Left ventricle myocardium inferior (tissue), 1 donor: ENCODE results near the gene DNAAF9. TPM values are rescaled to one million over a fixed set of nuclear protein-coding genes. Genes with fewer than 3 reads are reported as not detected.

Source experiments
- DNase-seq: peaks from one replicate; pipeline ENCODE4 v3.0.0-alpha.2; 2020
- H3K27ac ChIP-seq: fragments of 200-600 bp; replicated peaks from 2 replicates; pipeline ENCODE4 v1.8.0; 2021
- H3K27me3 ChIP-seq: fragments of 200-600 bp; 2 replicates; pipeline ENCODE4 v1.8.0; 2021; ENCODE audit warnings: low read depth
- H3K36me3 ChIP-seq: fragments of 200-600 bp; 2 replicates; pipeline ENCODE4 v1.8.0; 2021
- H3K4me1 ChIP-seq: fragments of 200-600 bp; 2 replicates; pipeline ENCODE4 v1.8.0; 2021
- H3K4me3 ChIP-seq: fragments of 200-600 bp; 2 replicates; pipeline ENCODE4 v1.8.0; 2021; ENCODE audit warnings: mild to moderate bottlenecking, moderate library complexity
- H3K9me3 ChIP-seq: fragments of 200-600 bp; replicated peaks from 2 replicates; pipeline ENCODE4 v1.8.0; 2021
- CTCF ChIP-seq: fragments of 200-600 bp; IDR thresholded peaks from 2 replicates; pipeline ENCODE4 v1.8.0; 2021; ENCODE audit warnings: antibody characterized with exemption, mild to moderate bottlenecking, borderline replicate concordance
- intact Hi-C: fragments of 100-400 bp; cut with micrococcal nuclease; formaldehyde crosslinking; loops from one replicate; pipeline ENCODE4 v1.11.0; 2022
- long read RNA-seq: library from polyadenylated mRNA; unstranded; transcript quantifications from one replicate; pipeline ENCODE4 v2.0.0, GENCODE V29; 2021
- total RNA-seq: library from RNA; stranded (reverse); fragmentation: NEBNext Ultra II Directional; extraction: Animal tissue kit (Norgen Biotek cat#: 25700); gene quantifications from one replicate; pipeline ENCODE4 v1.2.1, GENCODE V29; 2021
- donor health status: DM: no; HTN: yes; CAD: no; lungs with severe emphysema.

Gene DNAAF9
- 26.2 TPM for total RNA-seq
- long read RNA-seq, full-length matches to known transcripts = 13 of 43 reads
- long read RNA-seq, partial matches to known transcripts = 13 of 43 reads
- long read RNA-seq, other reads (novel, unspliced or antisense) = 17 of 43 reads

- intact Hi-C loops = no loop called here
- H3K27ac ChIP-seq = peak within 1 kb of the TSS; percentile 93
- peak; percentile 63 for TF ChIP-seq CTCF
- peak within 1 kb of the TSS; percentile 78 for H3K4me3 ChIP-seq
- no peaks in the 10 kb centered on the region for H3K27me3 ChIP-seq
- H3K36me3 ChIP-seq = no peaks in the 10 kb centered on the region
- no peak for DNase-seq
- H3K9me3 ChIP-seq = no peaks in the 10 kb centered on the region
- peaks cover 39% of the 10 kb centered on the region for H3K4me1 ChIP-seq
Observed at GRCh38 chr20:3407040-3407770, at the start of gene DNAAF9. Gene DNAAF9, minus strand, starts transcription at chr20:3407669. Its CDS starts 112 bp downstream, at chr20:3407557.

- no peak overlapping the region for H3K27ac ChIP-seq
- TF ChIP-seq CTCF = no peak
- H3K4me1 ChIP-seq = peaks cover 6% of the 10 kb centered on the region
- no peaks in the 10 kb centered on the region for H3K9me3 ChIP-seq
- no peaks in the 10 kb centered on the region for H3K27me3 ChIP-seq
- no peak for DNase-seq
- no peak overlapping the region for H3K4me3 ChIP-seq
- intact Hi-C loops = no loop called here
- no peaks in the 10 kb centered on the region for H3K36me3 ChIP-seq
Observed at GRCh38 chr20:3456648-3457047, 49.2 kb upstream of the DNAAF9 start.

GRCh38 chr20:3454831-3455230 lies 47.4 kb upstream of the DNAAF9 start:
- intact Hi-C loops = no loop called here
- Histone ChIP-seq H3K4me1 (peaks cover 3% of the 10 kb centered on the region), H3K27ac (no peak overlapping the region), H3K9me3 (no peaks in the 10 kb centered on the region), H3K27me3 (no peaks in the 10 kb centered on the region), H3K4me3 (no peak overlapping the region), H3K36me3 (no peaks in the 10 kb centered on the region)
- TF ChIP-seq CTCF = no peak
- DNase-seq = no peak

GRCh38 chr20:3452690-3453089 lies 45.2 kb upstream of the DNAAF9 start:
- no peaks in the 10 kb centered on the region for H3K4me1 ChIP-seq
- no peaks in the 10 kb centered on the region for H3K27me3 ChIP-seq
- DNase-seq = no peak
- no peak overlapping the region for H3K27ac ChIP-seq
- no peaks in the 10 kb centered on the region for H3K9me3 ChIP-seq
- no peaks in the 10 kb centered on the region for H3K36me3 ChIP-seq
- intact Hi-C loops = no loop called here
- TF ChIP-seq CTCF = no peak
- no peak overlapping the region for H3K4me3 ChIP-seq

- H3K27me3 ChIP-seq = no peaks in the 10 kb centered on the region
- H3K36me3 ChIP-seq = no peaks in the 10 kb centered on the region
- no peak for TF ChIP-seq CTCF
- intact Hi-C loops = no loop called here
- H3K4me3 ChIP-seq = no peak overlapping the region
- no peak for DNase-seq
- no peak overlapping the region for H3K27ac ChIP-seq
- H3K9me3 ChIP-seq = no peaks in the 10 kb centered on the region
- no peaks in the 10 kb centered on the region for H3K4me1 ChIP-seq
Observed at GRCh38 chr20:3452136-3452535, 44.7 kb upstream of the DNAAF9 start.
